ENCODE data around the gene CASP8AP2.

- TF ChIP-seq ZNF281 (CRISPR knock-in tag; IDR thresholded peaks at IDR 0.05) (no peak), USF2 (CRISPR knock-in tag; IDR thresholded peaks at IDR 0.05) (no peak), ZNF512 (CRISPR knock-in tag; IDR thresholded peaks at IDR 0.05; ENCODE audit: borderline replicate concordance) (no peak), USF1 (CRISPR knock-in tag; IDR thresholded peaks at IDR 0.05) (no peak), TP53 (CRISPR knock-in tag; IDR thresholded peaks at IDR 0.05) (no peak), TEAD4 (CRISPR knock-in tag; IDR thresholded peaks at IDR 0.05) (no peak), SP1 (CRISPR knock-in tag; conservative IDR thresholded peaks at IDR 0.05) (no peak), JUN (CRISPR knock-in tag; IDR thresholded peaks at IDR 0.05) (no peak)
- TF ChIP-seq, protein P1, sequence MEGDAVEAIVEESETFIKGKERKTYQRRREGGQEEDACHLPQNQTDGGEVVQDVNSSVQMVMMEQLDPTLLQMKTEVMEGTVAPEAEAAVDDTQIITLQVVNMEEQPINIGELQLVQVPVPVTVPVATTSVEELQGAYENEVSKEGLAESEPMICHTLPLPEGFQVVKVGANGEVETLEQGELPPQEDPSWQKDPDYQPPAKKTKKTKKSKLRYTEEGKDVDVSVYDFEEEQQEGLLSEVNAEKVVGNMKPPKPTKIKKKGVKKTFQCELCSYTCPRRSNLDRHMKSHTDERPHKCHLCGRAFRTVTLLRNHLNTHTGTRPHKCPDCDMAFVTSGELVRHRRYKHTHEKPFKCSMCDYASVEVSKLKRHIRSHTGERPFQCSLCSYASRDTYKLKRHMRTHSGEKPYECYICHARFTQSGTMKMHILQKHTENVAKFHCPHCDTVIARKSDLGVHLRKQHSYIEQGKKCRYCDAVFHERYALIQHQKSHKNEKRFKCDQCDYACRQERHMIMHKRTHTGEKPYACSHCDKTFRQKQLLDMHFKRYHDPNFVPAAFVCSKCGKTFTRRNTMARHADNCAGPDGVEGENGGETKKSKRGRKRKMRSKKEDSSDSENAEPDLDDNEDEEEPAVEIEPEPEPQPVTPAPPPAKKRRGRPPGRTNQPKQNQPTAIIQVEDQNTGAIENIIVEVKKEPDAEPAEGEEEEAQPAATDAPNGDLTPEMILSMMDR (IDR thresholded peaks at IDR 0.05): no peak
- TF ChIP-seq, protein P2, sequence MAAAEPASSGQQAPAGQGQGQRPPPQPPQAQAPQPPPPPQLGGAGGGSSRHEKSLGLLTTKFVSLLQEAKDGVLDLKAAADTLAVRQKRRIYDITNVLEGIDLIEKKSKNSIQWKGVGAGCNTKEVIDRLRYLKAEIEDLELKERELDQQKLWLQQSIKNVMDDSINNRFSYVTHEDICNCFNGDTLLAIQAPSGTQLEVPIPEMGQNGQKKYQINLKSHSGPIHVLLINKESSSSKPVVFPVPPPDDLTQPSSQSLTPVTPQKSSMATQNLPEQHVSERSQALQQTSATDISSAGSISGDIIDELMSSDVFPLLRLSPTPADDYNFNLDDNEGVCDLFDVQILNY (CRISPR knock-in tag; IDR thresholded peaks at IDR 0.05): no peak
- TF ChIP-seq, protein P3, sequence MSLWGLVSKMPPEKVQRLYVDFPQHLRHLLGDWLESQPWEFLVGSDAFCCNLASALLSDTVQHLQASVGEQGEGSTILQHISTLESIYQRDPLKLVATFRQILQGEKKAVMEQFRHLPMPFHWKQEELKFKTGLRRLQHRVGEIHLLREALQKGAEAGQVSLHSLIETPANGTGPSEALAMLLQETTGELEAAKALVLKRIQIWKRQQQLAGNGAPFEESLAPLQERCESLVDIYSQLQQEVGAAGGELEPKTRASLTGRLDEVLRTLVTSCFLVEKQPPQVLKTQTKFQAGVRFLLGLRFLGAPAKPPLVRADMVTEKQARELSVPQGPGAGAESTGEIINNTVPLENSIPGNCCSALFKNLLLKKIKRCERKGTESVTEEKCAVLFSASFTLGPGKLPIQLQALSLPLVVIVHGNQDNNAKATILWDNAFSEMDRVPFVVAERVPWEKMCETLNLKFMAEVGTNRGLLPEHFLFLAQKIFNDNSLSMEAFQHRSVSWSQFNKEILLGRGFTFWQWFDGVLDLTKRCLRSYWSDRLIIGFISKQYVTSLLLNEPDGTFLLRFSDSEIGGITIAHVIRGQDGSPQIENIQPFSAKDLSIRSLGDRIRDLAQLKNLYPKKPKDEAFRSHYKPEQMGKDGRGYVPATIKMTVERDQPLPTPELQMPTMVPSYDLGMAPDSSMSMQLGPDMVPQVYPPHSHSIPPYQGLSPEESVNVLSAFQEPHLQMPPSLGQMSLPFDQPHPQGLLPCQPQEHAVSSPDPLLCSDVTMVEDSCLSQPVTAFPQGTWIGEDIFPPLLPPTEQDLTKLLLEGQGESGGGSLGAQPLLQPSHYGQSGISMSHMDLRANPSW (CRISPR knock-in tag; conservative IDR thresholded peaks at IDR 0.05; ENCODE audit: low read depth): no peak
- TF ChIP-seq, protein P4, sequence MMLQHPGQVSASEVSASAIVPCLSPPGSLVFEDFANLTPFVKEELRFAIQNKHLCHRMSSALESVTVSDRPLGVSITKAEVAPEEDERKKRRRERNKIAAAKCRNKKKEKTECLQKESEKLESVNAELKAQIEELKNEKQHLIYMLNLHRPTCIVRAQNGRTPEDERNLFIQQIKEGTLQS (CRISPR knock-in tag; conservative IDR thresholded peaks at IDR 0.05): no peak
Observed at GRCh38 chr6:89805814-89806371, 23.8 kb upstream of the CASP8AP2 start.

All from WTC11 (cell line).